Astrocyte (in vitro differentiated cells and primary cell): ENCODE results near the gene MYO15A.

Experiments used
- CTCF ChIP-seq: IDR thresholded peaks from 2 replicates; pipeline ENCODE4 v1.5.1; 2011; ENCODE audit warnings: low read depth, mild to moderate bottlenecking, inconsistent platforms, low read length, moderate library complexity; ENCODE audit not compliant: insufficient read depth
- EZH2 ChIP-seq: IDR thresholded peaks from 2 replicates; pipeline ENCODE4 v1.6.1; 2012; ENCODE audit warnings: mild to moderate bottlenecking, low read length, inconsistent platforms; ENCODE audit not compliant: insufficient read depth

- TF ChIP-seq CTCF (no peak), EZH2 (no peak)
These were observed 78.7 kb downstream of the MYO15A start for GRCh38 chr17:18187226-18187625.
